Skeletal muscle satellite cell (primary cell): ENCODE data around the gene ERBB2. TPM values are rescaled to one million over a fixed set of nuclear protein-coding genes. Genes with fewer than 3 reads are reported as not detected.

ENCODE experiments used
- H3K27me3 ChIP-seq: 2 replicates; pipeline ENCODE4 v1.7.0; 2013; ENCODE audit warnings: low read length; ENCODE audit not compliant: control insufficient read depth, insufficient read depth
- H3K36me3 ChIP-seq: 2 replicates; pipeline ENCODE4 v1.7.0; 2013; ENCODE audit warnings: mild to moderate bottlenecking, control low read depth, low read length; ENCODE audit not compliant: insufficient read depth
- H3K4me1 ChIP-seq: 2 replicates; pipeline ENCODE4 v1.7.0; 2013; ENCODE audit warnings: low read length; ENCODE audit not compliant: control insufficient read depth, insufficient read depth
- H3K4me2 ChIP-seq: 2 replicates; pipeline ENCODE4 v1.7.0; 2013; ENCODE audit warnings: mild to moderate bottlenecking, low read length
- H3K4me3 ChIP-seq: 2 replicates; pipeline ENCODE4 v1.7.0; 2013; ENCODE audit warnings: low read length
- H3K9ac ChIP-seq: 2 replicates; pipeline ENCODE4 v1.7.0; 2013; ENCODE audit warnings: mild to moderate bottlenecking, low read depth, low read length, moderate library complexity
- H3K9me3 ChIP-seq: replicated peaks from 2 replicates; pipeline ENCODE4 v1.7.0; 2013; ENCODE audit warnings: mild to moderate bottlenecking, control low read depth, low read length
- small RNA-seq: library from RNA; depleted of rRNA; stranded (forward); fragments of <200 nt; gene quantifications from one replicate; pipeline ENCODE3, GENCODE V24; 2012

Gene ERBB2

GRCh38 chr17:39769974-39770587 lies 70.2 kb downstream of the ERBB2 start:
- H3K9ac ChIP-seq = no peak overlapping the region
- H3K4me2 ChIP-seq = no peak overlapping the region
- no peaks in the 10 kb centered on the region for H3K9me3 ChIP-seq
- no peaks in the 10 kb centered on the region for H3K36me3 ChIP-seq
- peaks cover 86% of the 10 kb centered on the region for H3K27me3 ChIP-seq
- H3K4me1 ChIP-seq = no peaks in the 10 kb centered on the region
- no peak overlapping the region for H3K4me3 ChIP-seq

- Histone ChIP-seq H3K4me3 (no peak overlapping the region), H3K9me3 (no peaks in the 10 kb centered on the region), H3K9ac (no peak overlapping the region), H3K4me1 (no peaks in the 10 kb centered on the region), H3K27me3 (peaks cover 87% of the 10 kb centered on the region), H3K36me3 (no peaks in the 10 kb centered on the region), H3K4me2 (no peak overlapping the region)
Observed at GRCh38 chr17:39772415-39772814, 72.6 kb downstream of the ERBB2 start.

GRCh38 chr17:39772987-39773934 lies 73.4 kb downstream of the ERBB2 start:
- Histone ChIP-seq H3K4me3 (no peak overlapping the region), H3K9me3 (no peaks in the 10 kb centered on the region), H3K36me3 (no peaks in the 10 kb centered on the region), H3K4me1 (no peaks in the 10 kb centered on the region), H3K9ac (no peak overlapping the region), H3K4me2 (no peak overlapping the region), H3K27me3 (peaks cover 89% of the 10 kb centered on the region)

GRCh38 chr17:39774047-39774446 lies 74.2 kb downstream of the ERBB2 start:
- H3K4me3 ChIP-seq = no peak overlapping the region
- no peaks in the 10 kb centered on the region for H3K9me3 ChIP-seq
- H3K4me2 ChIP-seq = no peak overlapping the region
- peaks cover 82% of the 10 kb centered on the region for H3K27me3 ChIP-seq
- no peaks in the 10 kb centered on the region for H3K4me1 ChIP-seq
- no peak overlapping the region for H3K9ac ChIP-seq
- no peaks in the 10 kb centered on the region for H3K36me3 ChIP-seq

- no peak overlapping the region for H3K4me3 ChIP-seq
- H3K27me3 ChIP-seq = peaks cover 72% of the 10 kb centered on the region
- H3K9me3 ChIP-seq = no peaks in the 10 kb centered on the region
- no peak overlapping the region for H3K4me2 ChIP-seq
- no peaks in the 10 kb centered on the region for H3K36me3 ChIP-seq
- no peaks in the 10 kb centered on the region for H3K4me1 ChIP-seq
- no peak overlapping the region for H3K9ac ChIP-seq
Observed at GRCh38 chr17:39775031-39775430, 75.2 kb downstream of the ERBB2 start.

- H3K9ac ChIP-seq = no peak overlapping the region
- no peaks in the 10 kb centered on the region for H3K36me3 ChIP-seq
- H3K4me2 ChIP-seq = no peak overlapping the region
- H3K9me3 ChIP-seq = no peaks in the 10 kb centered on the region
- H3K4me3 ChIP-seq = no peak overlapping the region
- peaks cover 71% of the 10 kb centered on the region for H3K27me3 ChIP-seq
- H3K4me1 ChIP-seq = no peaks in the 10 kb centered on the region
Observed at GRCh38 chr17:39776252-39776651, 76.4 kb downstream of the ERBB2 start.

GRCh38 chr17:39777534-39778365 lies 77.9 kb downstream of the ERBB2 start:
- Histone ChIP-seq H3K4me2 (no peak overlapping the region), H3K4me1 (no peaks in the 10 kb centered on the region), H3K36me3 (no peaks in the 10 kb centered on the region), H3K9me3 (no peaks in the 10 kb centered on the region), H3K27me3 (peaks cover 74% of the 10 kb centered on the region), H3K4me3 (no peak overlapping the region), H3K9ac (no peak overlapping the region)

Small RNA genes within 50 kb of the gene (small RNA-seq; reads per million reads assigned to genes)
- not detected for gene MIR4728
